ENCODE measurements around the gene VAV3. TPM values are rescaled to one million over a fixed set of nuclear protein-coding genes. Genes with fewer than 3 reads are reported as not detected.
"Not testable (repeated sequence)": the region's sequence is repeated elsewhere in the genome, so short reads cannot be mapped to it uniquely, and the experiment has no call there.

The VAV3 gene
- total RNA-seq, 4 donors from 2014 or later: 2.2 to 20.4 (median 4.0) TPM

GRCh38 chr1:107897438-107898345 is 67.3 kb downstream of the VAV3 start:
- H3K9me3 ChIP-seq: no peaks in the 10 kb centered on the region
- H3K27me3 ChIP-seq: no peaks in the 10 kb centered on the region
- WGBS, 2 donors: 57% methylated on average over 8 of the region's 8 CpGs
- H3K4me1 ChIP-seq: peaks cover 0 to 12% (median 3%) of the 10 kb centered on the region in 4 donors
- TF ChIP-seq POLR2A (IDR thresholded peaks at IDR 0.05) (no peak), CTCF (IDR thresholded peaks at IDR 0.05) (no peak), EP300 (IDR thresholded peaks at IDR 0.05) (no peak)
- H3K4me3 ChIP-seq: no peak overlapping the region
- no peaks in the 10 kb centered on the region for H3K36me3 ChIP-seq
- H3K27ac ChIP-seq: no peak overlapping the region
- no peak for DNase-seq (ENCODE audit: low spot score in 2 of 2)

GRCh38 chr1:107896936-107897335 is 68.0 kb downstream of the VAV3 start:
- Histone ChIP-seq H3K27ac (no peak overlapping the region), H3K36me3 (no peaks in the 10 kb centered on the region), H3K27me3 (no peaks in the 10 kb centered on the region), H3K4me1 (peaks cover 0 to 12% (median 3%) of the 10 kb centered on the region in 4 donors), H3K9me3 (no peaks in the 10 kb centered on the region), H3K4me3 (no peak overlapping the region)
- 80 to 94% methylated on average over 1 of the region's 1 CpG for WGBS, 2 donors
- DNase-seq (ENCODE audit: low spot score in 2 of 2): no peak
- no peak for TF ChIP-seq POLR2A (IDR thresholded peaks at IDR 0.05)
- TF ChIP-seq EP300 (IDR thresholded peaks at IDR 0.05): no peak
- no peak for TF ChIP-seq CTCF (IDR thresholded peaks at IDR 0.05)

GRCh38 chr1:107896401-107896800 is 68.6 kb downstream of the VAV3 start:
- TF ChIP-seq POLR2A (IDR thresholded peaks at IDR 0.05): no peak
- TF ChIP-seq CTCF (IDR thresholded peaks at IDR 0.05): no peak
- no peak for TF ChIP-seq EP300 (IDR thresholded peaks at IDR 0.05)
- peaks cover 0 to 12% (median 3%) of the 10 kb centered on the region in 4 donors for H3K4me1 ChIP-seq
- H3K9me3 ChIP-seq: no peaks in the 10 kb centered on the region
- no peaks in the 10 kb centered on the region for H3K27me3 ChIP-seq
- H3K4me3 ChIP-seq: no peak overlapping the region
- no peaks in the 10 kb centered on the region for H3K36me3 ChIP-seq
- DNase-seq (ENCODE audit: low spot score in 2 of 2): no peak
- 86 to 87% methylated on average over 3 of the region's 3 CpGs for WGBS, 2 donors
- H3K27ac ChIP-seq: no peak overlapping the region

DNA sequence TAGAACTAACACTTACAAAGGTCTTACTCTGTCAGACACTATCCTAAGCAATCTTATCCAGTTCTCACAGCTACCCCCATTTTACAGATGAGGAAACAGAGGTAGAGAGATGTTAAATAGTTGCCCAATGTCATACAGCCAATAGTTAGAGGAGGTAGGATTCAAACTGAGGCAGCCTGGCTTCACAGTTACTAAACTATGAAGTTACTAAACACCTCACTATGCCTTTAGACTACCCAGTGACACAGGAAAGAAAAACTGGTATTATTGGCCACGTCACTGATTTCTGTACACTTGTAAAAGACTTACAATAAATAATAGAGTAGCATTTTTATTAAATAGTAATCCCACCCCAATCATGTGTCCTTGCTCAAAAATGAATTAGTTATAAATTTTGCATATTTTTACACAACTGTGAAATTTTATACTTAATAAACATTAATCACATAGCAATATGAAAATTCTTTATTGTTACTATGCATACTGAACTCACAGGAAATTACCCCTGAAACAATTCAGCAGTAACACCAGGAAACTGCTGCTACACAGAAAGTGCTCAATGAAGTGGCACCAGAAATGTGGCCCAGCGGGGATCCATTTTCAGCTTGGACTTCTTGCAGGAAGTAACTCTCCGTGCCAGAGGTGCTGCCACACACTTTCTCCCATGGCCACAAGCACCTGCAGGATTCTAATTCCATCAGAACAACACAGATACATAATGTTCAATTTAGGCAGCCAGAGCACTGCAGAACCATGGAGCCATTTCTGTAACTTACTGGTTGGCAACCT is 69.4 kb downstream of the VAV3 start:
- DNase-seq (ENCODE audit: low spot score in 2 of 2): no peak
- H3K9me3 ChIP-seq: no peaks in the 10 kb centered on the region
- no peaks in the 10 kb centered on the region for H3K27me3 ChIP-seq
- H3K4me1 ChIP-seq: peaks cover 0 to 12% (median under 1%) of the 10 kb centered on the region in 4 donors
- 53 to 74% methylated on average over 3 of the region's 3 CpGs for WGBS, 2 donors
- H3K27ac ChIP-seq: no peak overlapping the region
- no peak overlapping the region for H3K4me3 ChIP-seq
- H3K36me3 ChIP-seq: no peaks in the 10 kb centered on the region
- no peak for TF ChIP-seq EP300 (IDR thresholded peaks at IDR 0.05)
- TF ChIP-seq POLR2A (IDR thresholded peaks at IDR 0.05): no peak
- TF ChIP-seq CTCF (IDR thresholded peaks at IDR 0.05): no peak

DNA sequence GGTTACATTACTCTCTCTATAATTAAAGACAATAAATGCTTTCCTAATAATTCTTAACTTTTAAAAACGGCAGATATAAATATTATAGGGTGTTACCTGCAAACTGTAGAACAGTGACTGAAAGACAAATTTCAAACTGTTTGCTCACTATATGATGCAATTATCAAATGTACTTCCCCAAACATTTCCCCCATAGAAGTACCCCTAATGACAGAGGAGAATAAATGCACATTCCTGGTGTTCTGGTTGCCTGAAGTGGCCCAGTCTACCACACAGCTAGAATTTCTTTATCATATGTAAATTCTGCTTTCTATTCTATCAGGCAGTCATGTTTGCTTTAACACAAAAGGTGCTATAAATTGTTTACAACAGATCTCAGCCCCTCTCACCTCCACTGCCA is 70.4 kb downstream of the VAV3 start:
- no peaks in the 10 kb centered on the region for H3K36me3 ChIP-seq

GRCh38 chr1:107893350-107893749 is 71.6 kb downstream of the VAV3 start:
- peaks cover 0 to 12% (median 0%) of the 10 kb centered on the region in 4 donors for H3K4me1 ChIP-seq
- H3K36me3 ChIP-seq; H3K9me3 ChIP-seq; DNase-seq (ENCODE audit: low spot score in 2 of 2); H3K27me3 ChIP-seq; H3K4me3 ChIP-seq; H3K27ac ChIP-seq: not testable (repeated sequence)
- WGBS, 2 donors: 92% methylated on average over 2 of the region's 2 CpGs

More for the DNA sequence above, 70.4 kb downstream of the VAV3 start:
- TF ChIP-seq EP300 (IDR thresholded peaks at IDR 0.05) (no peak), CTCF (IDR thresholded peaks at IDR 0.05) (no peak), POLR2A (IDR thresholded peaks at IDR 0.05) (no peak)
- Histone ChIP-seq H3K27ac (no peak overlapping the region), H3K27me3 (no peaks in the 10 kb centered on the region), H3K4me3 (no peak overlapping the region), H3K4me1 (peaks cover 0 to 12% (median 0%) of the 10 kb centered on the region in 4 donors), H3K9me3 (no peaks in the 10 kb centered on the region)
- WGBS, 2 donors: 79 to 81% methylated on average over 1 of the region's 1 CpG
- DNase-seq (ENCODE audit: low spot score in 2 of 2): no peak
